Measurements from ENCODE around the gene AIRE.

AIRE gene

GRCh38 chr21:44305691-44306090, 20.0 kb downstream of the AIRE start:
- no peak for DNase-seq (ENCODE audit: low spot score)
- no peak for TF ChIP-seq CTCF (IDR thresholded peaks at IDR 0.05; ENCODE audit: extremely low read depth, missing control alignments)

- TF ChIP-seq CTCF (IDR thresholded peaks at IDR 0.05; ENCODE audit: extremely low read depth, missing control alignments), result no peak
- no peak for DNase-seq (ENCODE audit: low spot score)
Measured at GRCh38 chr21:44306936-44307704, 21.4 kb downstream of the AIRE start.

- no peak for DNase-seq (ENCODE audit: low spot score)
- no peak for TF ChIP-seq CTCF (IDR thresholded peaks at IDR 0.05; ENCODE audit: extremely low read depth, missing control alignments)
Measured at GRCh38 chr21:44310628-44311507, 25.2 kb downstream of the AIRE start.

- TF ChIP-seq CTCF (IDR thresholded peaks at IDR 0.05; ENCODE audit: extremely low read depth, missing control alignments), result no peak
- no peak for DNase-seq (ENCODE audit: low spot score)
Measured at GRCh38 chr21:44312089-44312488, 26.4 kb downstream of the AIRE start.

GRCh38 chr21:44312716-44313115, 27.0 kb downstream of the AIRE start:
- no peak for DNase-seq (ENCODE audit: low spot score)
- no peak for TF ChIP-seq CTCF (IDR thresholded peaks at IDR 0.05; ENCODE audit: extremely low read depth, missing control alignments)

GRCh38 chr21:44313451-44313850, 27.8 kb downstream of the AIRE start:
- DNase-seq (ENCODE audit: low spot score), result no peak
- TF ChIP-seq CTCF (IDR thresholded peaks at IDR 0.05; ENCODE audit: extremely low read depth, missing control alignments), result no peak

- no peak for TF ChIP-seq CTCF (IDR thresholded peaks at IDR 0.05; ENCODE audit: extremely low read depth, missing control alignments)
Measured at GRCh38 chr21:44314128-44314527, 28.5 kb downstream of the AIRE start.

More at GRCh38 chr21:44314128-44314527, 28.5 kb downstream of the AIRE start:
- no peak for DNase-seq (ENCODE audit: low spot score)
